ENCODE results near the gene STK32A. TPM values are rescaled to one million over a fixed set of nuclear protein-coding genes. Genes with fewer than 3 reads are reported as not detected.
"Not testable (repeated sequence)": the region's sequence is repeated elsewhere in the genome, so short reads cannot be mapped to it uniquely, and the experiment has no call there.

Gene STK32A
- total RNA-seq, 1 donor from 2014 or later, result 5.3 TPM

DNA sequence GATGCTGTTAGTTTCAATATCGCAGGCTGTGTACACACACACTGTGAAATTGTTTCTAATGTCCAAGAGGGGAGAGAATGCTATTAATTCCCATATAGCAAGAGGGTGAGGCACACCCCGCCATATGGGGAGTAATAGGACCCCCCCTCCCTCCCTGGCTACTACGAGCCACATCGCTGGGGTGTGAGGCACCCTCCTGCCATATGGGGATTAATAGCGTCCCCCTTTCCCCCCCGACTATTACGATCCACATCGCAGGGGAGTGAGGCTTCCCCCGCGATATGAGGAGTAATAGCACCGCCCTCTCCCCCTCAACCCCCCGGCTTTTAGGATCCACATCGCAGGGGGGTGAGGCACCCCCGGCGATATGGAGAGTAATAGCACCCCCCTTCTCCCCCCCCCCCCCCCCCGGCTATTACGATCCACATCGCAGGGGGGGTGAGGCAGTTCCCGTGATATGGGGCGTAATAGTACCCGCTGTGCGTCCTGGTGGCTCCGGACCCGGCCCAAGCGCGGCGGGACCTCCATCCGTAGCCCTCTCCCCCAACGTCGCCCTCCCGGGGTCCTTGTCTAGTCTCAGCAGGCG is 494 bp upstream of the STK32A start:
- Mint-ChIP-seq H3K4me3 (peak overlapping the region; percentile 84), H3K27me3 (peaks cover 81% of the 10 kb centered on the region), H3K27ac (no peak overlapping the region), H3K36me3 (no peaks in the 10 kb centered on the region), H3K4me1 (ENCODE audit: unreplicated experiment) (no peaks in the 10 kb centered on the region), H3K9me3 (no peaks in the 10 kb centered on the region)
- TF ChIP-seq, protein P1, sequence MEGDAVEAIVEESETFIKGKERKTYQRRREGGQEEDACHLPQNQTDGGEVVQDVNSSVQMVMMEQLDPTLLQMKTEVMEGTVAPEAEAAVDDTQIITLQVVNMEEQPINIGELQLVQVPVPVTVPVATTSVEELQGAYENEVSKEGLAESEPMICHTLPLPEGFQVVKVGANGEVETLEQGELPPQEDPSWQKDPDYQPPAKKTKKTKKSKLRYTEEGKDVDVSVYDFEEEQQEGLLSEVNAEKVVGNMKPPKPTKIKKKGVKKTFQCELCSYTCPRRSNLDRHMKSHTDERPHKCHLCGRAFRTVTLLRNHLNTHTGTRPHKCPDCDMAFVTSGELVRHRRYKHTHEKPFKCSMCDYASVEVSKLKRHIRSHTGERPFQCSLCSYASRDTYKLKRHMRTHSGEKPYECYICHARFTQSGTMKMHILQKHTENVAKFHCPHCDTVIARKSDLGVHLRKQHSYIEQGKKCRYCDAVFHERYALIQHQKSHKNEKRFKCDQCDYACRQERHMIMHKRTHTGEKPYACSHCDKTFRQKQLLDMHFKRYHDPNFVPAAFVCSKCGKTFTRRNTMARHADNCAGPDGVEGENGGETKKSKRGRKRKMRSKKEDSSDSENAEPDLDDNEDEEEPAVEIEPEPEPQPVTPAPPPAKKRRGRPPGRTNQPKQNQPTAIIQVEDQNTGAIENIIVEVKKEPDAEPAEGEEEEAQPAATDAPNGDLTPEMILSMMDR (conservative IDR thresholded peaks at IDR 0.05), result no peak
- DNase-seq (ENCODE audit: extremely low spot score, unreplicated experiment), result no peak

DNA sequence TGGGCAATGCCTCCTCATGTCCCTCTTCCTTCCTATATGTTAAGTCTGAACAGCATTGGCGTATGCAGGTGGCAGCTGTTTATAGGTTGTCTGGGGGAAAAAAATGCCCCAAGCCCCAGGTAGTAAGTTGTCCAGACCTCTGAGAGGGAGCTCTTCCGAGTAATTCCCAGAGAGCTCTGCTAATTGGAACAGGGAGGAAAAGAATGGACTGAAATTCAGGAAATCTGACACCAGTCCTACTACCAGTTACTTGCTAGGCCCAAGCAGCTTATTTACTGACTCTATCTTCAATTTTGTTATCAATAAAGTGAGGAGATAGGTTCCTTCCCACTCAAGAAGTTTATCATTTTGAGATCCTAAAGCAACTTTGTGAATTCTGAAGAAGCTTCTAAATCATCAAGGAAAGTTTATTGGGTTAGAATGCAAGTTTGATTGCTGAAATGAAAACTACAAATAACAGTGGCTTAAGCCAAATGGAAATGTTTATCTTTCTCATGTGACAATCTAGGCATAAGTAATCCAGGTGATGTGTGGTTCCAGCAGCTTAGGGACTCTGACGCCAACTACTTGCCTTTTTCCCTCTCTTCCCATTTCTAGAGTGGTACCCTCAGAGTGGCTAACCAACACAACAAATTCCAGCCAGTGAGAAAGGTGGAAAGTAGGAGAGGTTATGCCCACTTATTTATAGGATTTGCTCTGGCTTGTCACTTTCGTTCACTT is 5.6 kb downstream of the STK32A start:
- Mint-ChIP-seq H3K9me3 (no peaks in the 10 kb centered on the region), H3K4me3 (no peak overlapping the region), H3K4me1 (ENCODE audit: unreplicated experiment) (no peaks in the 10 kb centered on the region), H3K27ac (no peak overlapping the region), H3K36me3 (no peaks in the 10 kb centered on the region), H3K27me3 (peaks cover 44% of the 10 kb centered on the region)
- DNase-seq (ENCODE audit: extremely low spot score, unreplicated experiment), result no peak
- TF ChIP-seq, protein P1 (conservative IDR thresholded peaks at IDR 0.05), result no peak

DNA sequence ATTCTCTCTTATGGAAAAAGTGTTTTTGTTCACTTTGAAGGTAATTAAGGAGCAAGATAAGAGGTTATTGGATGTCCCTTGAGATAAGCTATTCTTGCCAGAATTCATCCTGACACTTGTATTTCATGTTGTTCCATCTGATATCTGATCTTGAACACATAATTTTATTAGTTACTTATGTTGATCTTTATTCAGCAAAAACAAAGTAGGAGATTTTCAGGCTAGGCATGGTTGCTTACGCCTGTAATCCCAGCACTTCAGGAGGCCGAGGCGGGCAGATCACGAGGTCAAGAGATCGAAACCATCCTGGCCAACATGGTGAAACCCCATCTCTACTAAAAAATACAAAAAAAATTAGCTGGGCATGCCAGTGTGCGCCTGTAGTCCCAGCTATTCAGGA is 8.4 kb downstream of the STK32A start:
- H3K27ac Mint-ChIP-seq; H3K4me1 Mint-ChIP-seq (ENCODE audit: unreplicated experiment); H3K36me3 Mint-ChIP-seq; H3K4me3 Mint-ChIP-seq; DNase-seq (ENCODE audit: extremely low spot score, unreplicated experiment); H3K9me3 Mint-ChIP-seq: not testable (repeated sequence)
- peaks cover 19% of the 10 kb centered on the region for H3K27me3 Mint-ChIP-seq

DNA sequence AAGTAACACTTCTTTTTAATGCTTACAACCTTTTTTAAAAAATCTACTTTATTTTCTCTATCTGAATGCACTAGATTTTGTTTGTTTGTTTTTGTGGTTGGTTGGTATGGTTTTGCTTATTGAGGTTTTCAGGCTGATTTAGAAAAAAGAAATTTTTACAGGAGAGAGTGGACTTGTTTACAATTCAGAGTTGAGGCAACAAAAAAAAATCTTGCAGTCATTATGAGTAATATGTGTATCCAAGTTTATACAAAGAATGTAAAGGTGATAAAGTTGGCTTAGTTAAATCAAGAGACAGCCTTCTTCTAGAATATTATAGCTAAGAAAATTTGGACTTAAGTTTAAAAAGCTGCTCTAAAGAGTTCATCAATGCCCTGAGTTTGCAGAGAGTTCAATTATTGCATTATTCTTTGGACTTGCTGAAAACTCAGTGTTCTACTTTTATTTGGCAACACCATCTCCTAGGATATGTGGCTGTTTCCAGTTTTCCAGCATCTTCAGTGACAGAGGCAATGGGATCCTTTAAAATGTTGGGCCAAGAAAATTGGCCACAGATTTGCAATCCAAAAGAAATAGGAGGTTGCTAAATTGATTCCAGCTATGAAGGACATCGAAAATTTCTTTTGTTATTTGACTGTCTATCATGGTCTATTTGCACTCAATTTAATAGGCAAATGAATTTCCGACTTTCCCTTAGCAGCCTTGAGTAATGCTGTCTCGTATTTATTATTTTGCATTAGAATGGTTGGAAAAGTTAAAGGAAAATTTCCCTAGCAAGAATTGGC is 10.7 kb downstream of the STK32A start:
- Mint-ChIP-seq H3K9me3 (no peaks in the 10 kb centered on the region), H3K4me1 (ENCODE audit: unreplicated experiment) (no peaks in the 10 kb centered on the region), H3K36me3 (no peaks in the 10 kb centered on the region), H3K4me3 (no peak overlapping the region), H3K27me3 (peaks cover 13% of the 10 kb centered on the region), H3K27ac (no peak overlapping the region)
- TF ChIP-seq, protein P1 (conservative IDR thresholded peaks at IDR 0.05), result no peak
- DNase-seq (ENCODE audit: extremely low spot score, unreplicated experiment), result no peak

DNA sequence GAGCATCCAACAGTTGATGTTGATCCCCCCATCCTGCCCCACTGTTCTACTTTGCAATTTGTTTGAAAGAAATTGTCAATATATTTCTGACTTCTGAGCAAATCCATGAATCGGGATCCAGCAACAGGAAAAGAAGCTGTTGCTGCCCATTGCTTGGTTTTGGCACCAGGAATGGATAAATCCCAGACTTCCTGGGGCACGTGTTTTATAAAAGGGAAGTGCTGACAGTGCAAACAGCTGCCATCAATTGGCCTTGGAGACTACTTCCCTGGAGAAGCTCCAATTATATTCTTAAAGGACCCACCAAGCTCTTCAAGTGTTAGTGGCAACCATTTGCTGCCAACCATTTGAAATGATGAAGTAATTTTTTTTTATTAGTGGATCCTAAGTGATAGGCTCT is 13.7 kb downstream of the STK32A start:
- TF ChIP-seq, protein P1 (conservative IDR thresholded peaks at IDR 0.05), result no peak
- H3K27ac Mint-ChIP-seq, result no peak overlapping the region
- no peaks in the 10 kb centered on the region for H3K9me3 Mint-ChIP-seq
- peaks cover 10% of the 10 kb centered on the region for H3K27me3 Mint-ChIP-seq
- no peaks in the 10 kb centered on the region for H3K4me1 Mint-ChIP-seq (ENCODE audit: unreplicated experiment)
- DNase-seq (ENCODE audit: extremely low spot score, unreplicated experiment), result no peak
- H3K4me3 Mint-ChIP-seq, result no peak overlapping the region
- no peaks in the 10 kb centered on the region for H3K36me3 Mint-ChIP-seq

DNA sequence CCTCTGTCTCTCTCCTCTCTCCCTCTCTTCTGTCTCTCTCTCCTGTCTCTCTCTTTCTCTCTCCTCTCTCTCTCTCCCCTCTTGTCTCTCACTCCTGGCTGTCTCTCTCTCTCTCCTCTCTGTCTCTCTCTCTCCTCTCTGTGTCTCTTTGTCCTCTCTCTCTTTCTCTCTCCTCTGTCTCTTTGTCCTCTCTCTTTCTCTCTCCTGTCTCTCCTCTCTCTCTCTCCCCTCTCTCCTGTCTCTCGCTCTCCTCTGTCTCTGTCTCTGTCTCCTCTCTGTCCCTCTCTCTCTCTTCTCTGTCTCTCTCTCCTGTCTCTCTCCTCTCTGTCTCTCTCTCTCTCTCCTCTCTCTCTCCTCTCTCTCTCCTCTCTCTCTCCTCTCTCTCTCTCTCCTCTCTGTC is 25.0 kb downstream of the STK32A start:
- Mint-ChIP-seq H3K36me3 (no peaks in the 10 kb centered on the region), H3K4me1 (ENCODE audit: unreplicated experiment) (no peaks in the 10 kb centered on the region)

More for the DNA sequence above, 25.0 kb downstream of the STK32A start:
- no peak for DNase-seq (ENCODE audit: extremely low spot score, unreplicated experiment)
- Mint-ChIP-seq H3K4me3 (no peak overlapping the region), H3K27ac (no peak overlapping the region), H3K27me3 (peaks cover 31% of the 10 kb centered on the region), H3K9me3 (no peaks in the 10 kb centered on the region)
- TF ChIP-seq, protein P1 (conservative IDR thresholded peaks at IDR 0.05), result no peak
